HG02870 (cell line): Measurements from ENCODE around the gene CELA2B.
"Not testable (repeated sequence)": the region's sequence is repeated elsewhere in the genome, so short reads cannot be mapped to it uniquely, and the experiment has no call there.

Experiments
- ATAC-seq: cut with Tn5 transposase; IDR thresholded peaks from one replicate; pipeline ENCODE4 v1.9.1; 2021; ENCODE audit warnings: mild to moderate bottlenecking, moderate library complexity; ENCODE audit not compliant: unreplicated experiment

The CELA2B gene

DNA sequence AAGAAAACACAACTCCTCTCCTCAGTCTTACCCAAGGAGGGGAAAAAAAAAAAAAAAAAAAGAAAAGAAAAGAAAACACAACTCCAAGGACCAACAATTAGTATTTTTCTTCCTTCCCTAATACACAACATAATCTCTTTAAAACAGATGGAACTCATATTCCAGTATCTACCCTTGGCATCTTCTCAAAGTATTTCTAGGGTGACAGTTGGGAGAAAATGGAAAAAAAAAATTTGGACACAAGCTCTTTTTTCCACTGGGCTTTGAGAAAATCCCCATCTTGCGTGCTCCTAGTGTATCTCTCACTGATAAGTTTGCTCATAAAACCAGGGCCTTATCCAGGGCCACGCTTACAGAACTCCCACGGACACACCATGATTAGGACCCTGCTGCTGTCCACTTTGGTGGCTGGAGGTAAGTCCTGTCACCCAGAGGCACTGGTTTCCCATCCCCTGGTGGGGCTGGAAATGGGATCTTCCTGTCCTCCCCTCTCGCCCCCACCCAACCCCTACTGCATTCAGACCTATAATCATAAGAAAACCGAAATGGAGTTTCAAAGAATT lies at the start of gene CELA2B:
Gene CELA2B (plus strand): TSS at position 353 of the 563 bp plus-strand sequence. CDS start 22 bp downstream, at position 375.
- ATAC-seq, result no peak

DNA sequence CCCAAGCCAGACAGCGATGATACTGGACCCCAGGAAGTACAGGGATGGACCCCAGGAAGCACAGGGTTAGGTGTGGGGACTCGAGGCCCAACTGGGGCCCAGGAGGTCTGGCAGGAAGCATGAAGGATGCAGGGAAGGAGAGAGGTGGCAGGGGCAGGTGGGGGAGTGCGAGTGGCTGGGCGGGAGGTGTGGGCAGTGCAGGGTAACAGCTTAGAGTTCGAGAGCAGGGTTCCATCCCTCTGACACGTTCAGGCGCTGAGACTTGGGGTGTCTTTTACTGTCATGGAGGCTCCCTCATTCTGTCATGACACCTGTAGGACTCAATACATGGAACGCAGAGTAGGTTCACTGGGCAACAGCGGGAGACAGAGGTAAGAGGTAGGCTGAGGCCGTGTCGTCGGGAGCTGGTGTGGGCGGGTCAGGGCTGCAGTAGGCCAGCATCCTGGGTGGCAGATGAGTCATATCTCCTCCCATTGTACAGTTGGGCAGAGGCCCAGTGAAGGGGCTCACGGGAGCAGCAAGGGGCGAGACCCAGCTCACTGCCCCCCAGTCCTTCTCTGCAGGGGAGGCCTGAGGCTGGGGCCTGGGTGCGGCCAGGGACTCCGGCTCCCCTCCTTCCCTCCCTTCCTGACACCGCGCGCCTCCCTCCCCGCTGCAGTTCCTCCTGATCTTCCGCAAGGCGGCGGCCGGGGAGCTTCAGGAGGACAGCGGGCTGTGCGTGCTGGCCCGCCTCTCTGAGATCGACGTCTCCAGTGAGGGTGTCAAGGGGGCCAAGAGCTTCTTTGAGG lies 49.2 kb upstream of the CELA2B start:
- ATAC-seq, result no peak

DNA sequence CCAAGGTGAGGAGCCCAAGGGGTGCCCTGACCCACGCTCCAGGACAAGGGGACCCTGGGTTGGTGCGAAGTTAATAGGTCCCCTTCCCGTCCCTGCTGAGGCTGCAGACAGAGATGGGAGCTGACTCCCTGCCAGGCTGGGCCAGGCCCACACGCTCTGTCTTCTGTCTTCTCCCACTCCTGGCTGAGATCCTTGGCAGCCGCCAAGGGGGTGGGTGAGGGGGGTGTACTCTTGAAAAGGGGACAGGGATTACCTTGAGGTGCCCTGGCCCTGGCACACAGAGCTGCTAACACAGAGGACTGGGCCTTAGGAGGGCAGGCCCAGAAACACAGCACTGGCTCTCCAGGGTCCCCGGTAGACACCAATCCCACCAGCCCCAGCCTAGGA lies 48.6 kb upstream of the CELA2B start:
- ATAC-seq, result no peak

DNA sequence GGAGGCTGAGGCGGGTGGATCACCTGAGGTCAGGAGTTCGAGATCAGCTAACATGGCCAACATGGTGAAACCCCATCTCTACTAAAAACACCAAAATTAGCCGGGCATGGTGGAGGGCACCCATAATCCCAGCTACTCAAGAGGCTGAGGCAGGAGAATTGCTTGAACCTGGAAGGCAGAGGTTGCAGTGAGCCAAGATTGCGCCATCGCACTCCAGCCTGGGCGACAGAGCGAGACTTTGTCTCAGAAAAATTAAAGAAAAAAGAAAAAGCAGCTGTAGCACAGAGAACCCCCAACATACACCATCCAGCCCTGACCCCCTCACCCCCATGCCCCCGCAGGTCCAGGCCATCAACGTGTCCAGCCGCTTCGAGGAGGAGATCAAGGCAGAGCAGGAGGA lies 47.7 kb upstream of the CELA2B start:
- ATAC-seq, result not testable (repeated sequence)

DNA sequence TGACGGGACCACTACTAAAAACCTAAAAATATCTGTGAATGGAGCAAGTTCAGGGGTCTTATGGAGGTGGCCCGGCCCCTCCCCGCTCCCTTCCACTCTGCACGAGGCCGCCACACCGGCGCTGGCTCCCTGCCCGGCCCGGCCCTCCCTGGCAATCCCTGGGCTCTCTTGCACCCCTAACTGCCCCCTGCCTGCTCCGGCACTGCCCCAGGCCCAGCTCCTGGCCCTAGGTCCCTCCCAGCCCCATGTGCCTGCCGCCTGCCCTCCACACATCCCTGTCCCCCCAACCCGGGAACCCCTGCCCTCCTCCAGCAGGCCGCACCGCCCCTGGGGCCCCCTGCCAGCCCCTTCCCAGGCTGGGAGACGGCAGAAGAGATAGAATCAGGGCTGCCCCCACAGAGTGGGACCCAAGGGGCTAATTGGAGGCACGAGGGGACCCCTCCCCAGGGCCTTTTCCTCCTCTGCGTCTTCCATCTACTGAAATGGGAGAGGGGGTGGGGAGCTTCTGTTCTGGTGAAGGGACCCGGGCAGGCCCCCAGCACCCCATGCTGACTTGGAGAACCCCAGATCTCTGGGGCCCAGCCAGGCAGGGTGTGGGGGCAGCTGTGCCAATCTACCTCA lies 47.0 kb upstream of the CELA2B start:
- ATAC-seq, result no peak

DNA sequence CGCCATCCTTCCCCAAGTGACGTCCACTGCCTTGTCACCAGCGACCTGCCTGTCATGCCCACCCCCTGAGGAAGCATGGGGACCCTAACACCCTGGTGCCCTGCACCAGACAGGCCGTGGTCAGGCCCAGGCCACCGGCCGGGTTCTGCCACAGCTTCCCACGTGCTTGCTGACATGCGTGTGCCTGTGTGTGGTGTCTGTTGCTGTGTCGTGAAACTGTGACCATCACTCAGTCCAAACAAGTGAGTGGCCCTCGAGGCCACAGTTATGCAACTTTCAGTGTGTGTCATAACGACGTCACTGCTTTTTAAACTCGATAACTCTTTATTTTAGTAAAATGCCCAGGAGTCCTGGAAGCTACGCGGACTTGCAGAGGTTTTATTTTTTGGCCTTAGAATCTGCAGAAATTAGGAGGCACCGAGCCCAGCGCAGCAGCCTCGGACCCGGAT lies 46.2 kb upstream of the CELA2B start:
- no peak for ATAC-seq

DNA sequence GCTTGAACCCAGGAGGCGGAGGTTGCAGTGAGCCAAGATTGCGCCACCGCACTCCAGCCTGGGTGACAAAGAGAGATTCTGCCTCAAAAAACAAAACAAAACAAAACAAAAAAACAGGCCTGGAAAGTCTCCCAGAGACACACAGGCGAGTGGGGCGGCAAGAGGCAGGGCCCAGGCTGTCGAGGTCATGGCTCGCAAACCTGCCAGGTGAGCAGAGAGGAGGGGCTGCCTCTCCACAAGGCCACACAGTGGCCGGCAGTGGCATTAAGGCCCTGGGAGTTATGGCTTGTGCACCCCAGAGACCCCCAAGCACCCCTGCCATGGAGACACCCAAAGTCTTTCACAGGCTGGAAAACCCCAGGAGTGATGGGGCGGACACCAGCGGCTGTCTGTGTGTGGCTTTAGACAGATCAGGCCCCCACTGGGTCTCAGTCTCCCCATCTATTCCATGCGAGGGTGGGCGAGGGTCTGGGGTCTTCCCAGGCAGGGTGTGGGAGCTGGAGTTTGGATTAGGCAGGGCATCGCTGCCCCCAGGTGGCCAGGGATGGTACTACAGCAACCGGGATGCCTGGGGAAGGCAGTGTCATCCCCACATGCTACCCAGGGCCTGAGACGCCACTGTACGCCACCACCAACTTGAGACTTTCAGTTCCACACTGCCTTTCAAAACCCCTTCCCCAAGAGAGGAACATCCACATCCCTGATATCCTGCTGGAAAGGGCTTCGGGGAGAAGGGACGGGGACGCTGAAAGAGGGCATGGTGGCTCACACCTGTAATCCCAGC lies 44.9 kb upstream of the CELA2B start:
- ATAC-seq, result no peak

DNA sequence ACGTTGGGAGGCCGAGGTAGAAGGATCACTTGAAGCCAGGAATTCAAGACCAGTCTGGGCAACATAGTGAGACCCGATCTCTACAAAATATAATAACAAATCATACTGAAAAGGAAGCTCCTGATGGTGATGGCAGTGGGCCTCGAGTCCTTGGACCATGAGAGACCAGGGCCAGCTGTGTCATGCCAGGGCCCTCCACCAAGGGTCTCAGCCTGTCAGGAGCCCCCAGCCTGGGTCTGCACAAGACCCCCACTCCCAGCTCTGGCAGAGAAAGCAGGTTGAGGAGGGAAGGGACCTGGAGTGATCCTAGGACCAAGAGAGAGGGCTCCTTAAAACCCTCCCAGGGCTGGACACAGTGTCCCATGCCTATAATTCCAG lies 44.3 kb upstream of the CELA2B start:
- no peak for ATAC-seq

DNA sequence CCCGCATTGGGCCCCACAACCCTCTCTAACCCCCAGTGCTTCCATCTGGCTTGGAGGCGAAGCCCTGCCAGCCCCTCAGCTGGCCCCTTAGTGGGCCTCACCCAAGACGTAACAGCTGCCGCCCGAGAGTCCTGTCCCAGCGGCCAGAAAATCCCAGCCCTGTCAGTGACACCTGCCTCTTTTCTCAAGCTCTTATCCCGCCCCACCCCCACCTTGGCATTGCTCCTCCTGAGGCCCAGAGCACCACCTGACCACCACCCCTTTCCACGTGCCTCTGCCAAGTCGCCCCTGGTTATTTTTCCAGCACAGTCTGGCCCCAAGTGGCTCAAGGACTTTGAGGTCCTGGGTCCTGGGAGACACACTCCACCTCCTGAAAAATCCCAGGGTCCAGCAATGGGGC lies 43.6 kb upstream of the CELA2B start:
- ATAC-seq, result no peak

DNA sequence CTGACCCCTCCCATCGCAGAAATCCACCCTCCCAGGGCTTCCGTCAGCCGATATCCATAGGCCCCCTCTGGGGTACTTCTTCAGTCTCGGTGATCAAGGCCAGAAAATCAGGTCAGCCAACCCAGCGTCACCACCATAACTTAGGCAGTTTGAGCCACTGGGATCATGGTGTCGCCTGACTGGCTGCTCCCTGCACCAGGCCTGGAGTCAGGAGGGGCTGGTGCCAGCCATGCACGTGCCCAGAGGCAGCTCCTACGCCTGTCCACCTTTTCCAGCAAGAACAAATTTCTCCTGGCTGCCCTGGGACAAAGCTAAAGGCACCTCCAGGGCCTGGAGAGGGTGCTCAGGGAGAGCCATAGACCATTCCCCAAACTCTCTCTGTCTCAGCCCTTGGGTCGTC lies 42.4 kb upstream of the CELA2B start:
- ATAC-seq, result no peak

DNA sequence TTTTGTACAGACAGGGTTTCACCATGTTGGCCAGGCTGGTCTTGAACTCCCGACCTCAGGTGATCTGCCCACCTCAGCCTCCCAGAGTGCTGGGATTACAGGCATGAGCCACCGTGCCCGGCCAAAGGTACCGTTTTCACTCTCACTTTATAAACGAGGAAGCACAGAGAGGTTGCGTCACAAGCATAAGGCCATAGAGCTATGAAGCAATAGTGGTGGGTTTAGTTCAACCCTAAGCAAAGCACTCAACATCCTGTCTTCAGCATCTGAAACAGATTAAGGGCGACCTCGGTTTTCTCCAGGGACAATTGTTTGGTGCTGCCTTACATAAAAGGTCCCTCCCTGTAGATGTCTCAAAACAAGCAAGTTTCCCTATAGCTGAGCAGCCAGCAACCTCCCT lies 41.2 kb upstream of the CELA2B start:
- ATAC-seq, result not testable (repeated sequence)

DNA sequence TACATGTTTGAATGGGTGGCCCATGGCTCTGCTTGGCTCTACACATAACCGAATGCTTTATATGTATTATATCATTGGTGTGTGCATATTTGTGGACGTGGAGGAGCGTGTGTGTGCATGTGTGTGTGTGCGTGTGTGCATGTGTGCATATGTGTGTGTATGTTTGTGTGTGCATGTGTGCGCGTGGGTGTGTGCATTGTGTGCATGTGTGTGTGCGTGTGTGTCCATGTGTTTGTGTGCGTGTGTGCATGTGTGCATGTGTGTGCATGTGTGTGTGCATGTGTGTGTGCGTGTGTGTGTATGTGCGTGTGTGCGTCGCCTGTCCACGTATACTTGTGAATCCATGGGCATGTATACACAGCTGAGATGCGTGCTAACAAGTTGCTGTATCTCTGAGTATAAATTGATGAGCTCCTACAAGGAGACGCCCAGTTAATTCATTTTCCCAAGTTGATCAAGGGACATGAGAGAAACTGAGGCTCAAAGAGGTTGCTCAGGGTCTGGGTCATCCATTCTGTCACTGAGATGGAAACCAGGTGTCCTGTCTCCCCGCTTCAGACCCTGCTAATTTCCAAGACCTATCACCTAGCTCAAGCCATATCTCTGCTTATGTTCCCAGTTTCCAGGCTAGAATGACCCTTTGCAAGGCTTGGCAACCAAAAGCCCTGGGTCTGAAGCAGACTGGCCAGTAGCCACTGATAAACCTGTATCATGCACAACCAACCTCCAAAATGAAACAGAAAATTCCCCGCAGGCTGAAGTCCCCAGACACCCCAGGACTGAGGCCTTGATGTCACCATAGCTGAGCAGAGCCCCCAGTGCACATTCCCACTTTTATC lies 40.4 kb upstream of the CELA2B start:
- ATAC-seq, result no peak

DNA sequence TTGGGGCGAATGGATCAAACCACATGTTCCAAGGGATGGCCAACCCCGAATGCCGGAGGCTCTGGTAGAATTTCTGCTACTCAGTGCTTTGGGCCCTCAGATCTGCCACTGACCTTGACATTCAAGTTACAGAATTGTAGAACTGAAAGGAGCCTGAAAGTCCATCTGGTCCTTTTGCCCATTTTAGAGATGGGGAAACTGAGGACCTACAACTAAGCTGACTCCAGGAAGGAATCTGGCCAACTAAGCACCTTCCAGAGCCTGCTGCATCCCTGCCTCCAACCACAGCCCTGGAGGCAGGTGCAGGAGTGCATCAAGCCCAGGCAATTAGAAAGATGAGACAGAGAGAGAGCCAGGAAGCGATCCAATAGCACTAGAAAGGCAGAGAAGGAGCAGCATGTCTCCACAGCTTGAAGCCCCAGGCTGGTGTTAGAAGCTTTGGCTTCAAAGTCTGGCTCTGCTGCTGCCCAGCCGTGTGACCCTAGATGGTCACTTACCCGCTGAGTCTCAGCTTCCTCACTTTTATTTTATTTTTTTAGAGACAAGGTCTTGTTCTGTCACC lies 38.9 kb upstream of the CELA2B start:
- ATAC-seq, result no peak

DNA sequence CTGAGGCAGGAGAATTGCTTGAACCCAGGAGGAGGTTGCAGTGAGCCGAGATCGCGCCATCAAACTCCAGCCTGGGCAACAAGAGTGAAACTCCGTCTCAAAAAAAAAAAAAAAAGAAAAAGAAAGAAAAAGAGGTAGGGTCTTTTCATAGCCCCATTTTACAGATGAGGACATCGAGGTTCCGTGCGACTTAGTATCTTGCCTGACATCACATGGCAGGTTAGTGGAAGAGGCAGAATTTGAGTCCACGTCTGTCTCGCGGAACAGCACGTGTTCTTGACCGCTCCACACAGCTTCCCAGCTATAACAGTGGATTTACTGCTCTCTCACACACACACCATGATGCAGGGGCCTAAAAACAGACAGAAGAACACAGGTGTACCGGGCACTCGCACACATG lies 36.6 kb upstream of the CELA2B start:
- ATAC-seq, result no peak

DNA sequence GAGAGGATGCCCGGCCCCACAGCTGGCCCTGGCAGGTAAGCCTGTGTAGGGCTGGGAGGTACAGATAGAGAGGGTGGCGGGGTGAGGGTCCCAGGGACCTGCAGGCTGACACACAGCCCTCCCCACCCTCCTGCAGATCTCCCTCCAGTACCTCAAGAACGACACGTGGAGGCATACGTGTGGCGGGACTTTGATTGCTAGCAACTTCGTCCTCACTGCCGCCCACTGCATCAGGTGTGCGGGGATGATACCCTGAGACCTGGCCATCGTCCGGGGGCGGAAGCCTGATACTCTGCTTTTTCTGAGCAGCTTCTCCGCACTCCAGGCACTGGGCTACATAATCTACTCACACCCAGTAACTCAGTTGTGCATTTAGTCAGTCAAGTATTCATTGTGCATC lies 35.5 kb upstream of the CELA2B start:
- ATAC-seq, result no peak

DNA sequence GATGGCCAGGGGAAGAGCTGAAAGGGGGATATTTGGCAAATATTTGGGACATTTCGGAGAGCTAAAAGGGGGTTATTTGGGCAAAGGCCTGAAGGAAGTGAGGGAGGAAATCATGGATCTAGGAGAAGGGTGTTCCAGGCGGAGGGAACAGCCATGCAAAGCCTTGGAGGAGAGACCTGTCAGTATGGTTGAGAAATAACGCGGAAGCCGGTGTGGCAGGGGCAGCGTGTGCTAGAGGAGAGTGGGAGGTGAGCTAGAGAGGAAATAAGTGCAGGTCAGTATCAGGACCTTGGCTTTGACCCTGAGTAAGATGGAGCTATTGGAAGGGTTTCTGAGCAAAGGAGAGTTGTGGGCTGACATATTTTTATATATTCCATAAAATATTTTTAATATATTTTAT lies 34.7 kb upstream of the CELA2B start:
- ATAC-seq, result no peak

DNA sequence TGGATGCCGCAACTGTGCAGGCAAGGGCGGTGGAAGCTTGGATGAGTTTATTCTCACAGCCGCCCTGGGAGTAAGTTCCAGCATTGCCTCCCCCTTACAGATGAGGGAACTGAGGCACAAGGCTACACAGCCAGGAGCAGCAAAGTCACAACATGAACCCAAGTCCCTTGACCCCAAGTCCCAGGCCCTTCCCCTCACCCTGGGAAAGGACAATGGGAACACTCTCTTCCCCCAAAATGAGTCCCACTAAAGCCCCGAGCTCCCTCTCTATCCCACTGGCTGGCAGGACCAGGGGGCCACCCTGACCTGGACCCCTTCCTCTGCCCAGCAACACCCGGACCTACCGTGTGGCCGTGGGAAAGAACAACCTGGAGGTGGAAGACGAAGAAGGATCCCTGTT lies 33.8 kb upstream of the CELA2B start:
- no peak for ATAC-seq

DNA sequence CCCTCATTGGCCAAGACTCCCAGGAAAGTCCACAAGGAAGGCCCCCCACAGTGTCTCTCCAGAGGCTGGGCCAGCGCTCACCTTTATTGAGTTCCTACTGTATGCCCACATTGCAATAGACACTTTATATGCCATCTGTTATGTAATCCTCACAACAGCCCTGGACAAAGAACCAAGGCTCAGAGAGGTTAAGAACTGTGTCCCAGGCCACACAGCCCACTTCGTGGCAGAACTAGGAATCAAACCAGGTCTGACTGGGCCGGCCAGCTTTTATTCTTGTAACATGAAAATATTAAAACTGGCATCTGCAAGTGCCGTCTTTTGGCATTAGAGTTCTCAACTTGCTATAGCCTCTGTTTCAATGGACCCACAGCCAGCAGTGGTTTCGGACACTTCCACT lies 33.1 kb upstream of the CELA2B start:
- no peak for ATAC-seq

DNA sequence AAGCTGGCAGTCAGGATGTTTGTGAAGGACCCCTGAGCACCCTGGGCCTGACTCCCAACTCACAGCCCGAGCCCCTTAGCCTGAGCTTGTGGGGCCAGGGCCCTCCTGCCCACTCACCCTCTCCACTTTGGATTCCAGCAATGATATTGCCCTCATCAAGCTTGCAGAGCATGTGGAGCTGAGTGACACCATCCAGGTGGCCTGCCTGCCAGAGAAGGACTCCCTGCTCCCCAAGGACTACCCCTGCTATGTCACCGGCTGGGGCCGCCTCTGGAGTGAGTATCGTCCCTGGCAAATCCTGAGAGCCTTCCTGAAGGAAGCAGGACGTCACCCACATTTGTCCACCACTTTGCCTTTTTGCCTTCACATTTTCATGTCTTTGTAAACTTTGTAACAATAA lies 32.6 kb upstream of the CELA2B start:
- no peak for ATAC-seq
